Measurements from ENCODE around the gene SRPK2. TPM values are rescaled to one million over a fixed set of nuclear protein-coding genes. Genes with fewer than 3 reads are reported as not detected.

SRPK2 gene
- total RNA-seq, 1 donor from 2014 or later = 70.5 TPM

DNA sequence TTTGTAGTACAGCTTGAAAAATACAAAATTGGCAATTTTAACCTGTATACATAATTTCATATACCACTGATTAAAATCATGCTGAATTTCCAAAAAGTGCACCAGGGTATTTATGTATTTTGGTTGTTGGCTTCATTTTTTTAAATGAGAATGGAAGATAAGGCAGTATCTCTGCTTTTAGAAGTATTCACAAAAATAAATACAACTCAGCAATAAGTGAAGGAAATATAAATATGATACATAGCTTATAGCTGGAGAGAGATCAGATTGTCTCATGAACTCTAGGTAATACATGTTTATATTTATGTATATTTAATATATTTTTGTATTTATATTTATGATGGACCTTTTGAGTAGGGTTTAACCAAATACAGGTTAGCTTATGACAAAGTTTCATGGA lies 293.8 kb downstream of the SRPK2 start:
- TF ChIP-seq, protein P1, sequence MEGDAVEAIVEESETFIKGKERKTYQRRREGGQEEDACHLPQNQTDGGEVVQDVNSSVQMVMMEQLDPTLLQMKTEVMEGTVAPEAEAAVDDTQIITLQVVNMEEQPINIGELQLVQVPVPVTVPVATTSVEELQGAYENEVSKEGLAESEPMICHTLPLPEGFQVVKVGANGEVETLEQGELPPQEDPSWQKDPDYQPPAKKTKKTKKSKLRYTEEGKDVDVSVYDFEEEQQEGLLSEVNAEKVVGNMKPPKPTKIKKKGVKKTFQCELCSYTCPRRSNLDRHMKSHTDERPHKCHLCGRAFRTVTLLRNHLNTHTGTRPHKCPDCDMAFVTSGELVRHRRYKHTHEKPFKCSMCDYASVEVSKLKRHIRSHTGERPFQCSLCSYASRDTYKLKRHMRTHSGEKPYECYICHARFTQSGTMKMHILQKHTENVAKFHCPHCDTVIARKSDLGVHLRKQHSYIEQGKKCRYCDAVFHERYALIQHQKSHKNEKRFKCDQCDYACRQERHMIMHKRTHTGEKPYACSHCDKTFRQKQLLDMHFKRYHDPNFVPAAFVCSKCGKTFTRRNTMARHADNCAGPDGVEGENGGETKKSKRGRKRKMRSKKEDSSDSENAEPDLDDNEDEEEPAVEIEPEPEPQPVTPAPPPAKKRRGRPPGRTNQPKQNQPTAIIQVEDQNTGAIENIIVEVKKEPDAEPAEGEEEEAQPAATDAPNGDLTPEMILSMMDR (IDR thresholded peaks at IDR 0.05; ENCODE audit: unreplicated experiment) = no peak
- Mint-ChIP-seq H3K9me3 (ENCODE audit: unreplicated experiment) (no peaks in the 10 kb centered on the region), H3K27ac (ENCODE audit: unreplicated experiment) (no peak overlapping the region), H3K4me1 (ENCODE audit: unreplicated experiment) (no peaks in the 10 kb centered on the region), H3K4me3 (ENCODE audit: unreplicated experiment) (no peak overlapping the region), H3K36me3 (ENCODE audit: low read depth, unreplicated experiment) (peaks cover 6% of the 10 kb centered on the region), H3K27me3 (ENCODE audit: unreplicated experiment) (no peaks in the 10 kb centered on the region)
- DNase-seq (ENCODE audit: low spot score) = no peak

DNA sequence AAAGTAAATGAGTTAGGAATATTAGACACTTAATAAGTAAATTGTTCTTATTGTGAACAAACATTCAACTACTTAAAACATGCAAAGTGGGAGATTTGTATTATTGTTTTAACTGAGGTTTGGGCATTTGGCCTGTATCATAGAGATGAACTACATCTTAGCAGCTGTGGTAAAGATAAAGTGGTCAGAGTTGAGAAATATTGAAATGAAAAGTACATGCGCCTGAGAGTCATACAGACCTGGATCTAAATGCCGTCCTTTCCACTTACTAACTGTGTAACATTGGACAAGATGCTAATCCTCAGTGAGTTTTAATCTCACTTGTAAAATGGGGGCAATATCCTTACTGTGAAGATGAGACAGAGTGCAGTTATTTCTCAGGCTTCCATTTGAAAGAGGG lies 300.3 kb downstream of the SRPK2 start:
- DNase-seq (ENCODE audit: low spot score) = no peak
- Mint-ChIP-seq H3K4me1 (ENCODE audit: unreplicated experiment) (no peaks in the 10 kb centered on the region), H3K27ac (ENCODE audit: unreplicated experiment) (no peak overlapping the region), H3K9me3 (ENCODE audit: unreplicated experiment) (no peaks in the 10 kb centered on the region), H3K36me3 (ENCODE audit: low read depth, unreplicated experiment) (peaks cover 7% of the 10 kb centered on the region), H3K4me3 (ENCODE audit: unreplicated experiment) (no peak overlapping the region), H3K27me3 (ENCODE audit: unreplicated experiment) (no peaks in the 10 kb centered on the region)
- TF ChIP-seq, protein P1 (IDR thresholded peaks at IDR 0.05; ENCODE audit: unreplicated experiment) = no peak

DNA sequence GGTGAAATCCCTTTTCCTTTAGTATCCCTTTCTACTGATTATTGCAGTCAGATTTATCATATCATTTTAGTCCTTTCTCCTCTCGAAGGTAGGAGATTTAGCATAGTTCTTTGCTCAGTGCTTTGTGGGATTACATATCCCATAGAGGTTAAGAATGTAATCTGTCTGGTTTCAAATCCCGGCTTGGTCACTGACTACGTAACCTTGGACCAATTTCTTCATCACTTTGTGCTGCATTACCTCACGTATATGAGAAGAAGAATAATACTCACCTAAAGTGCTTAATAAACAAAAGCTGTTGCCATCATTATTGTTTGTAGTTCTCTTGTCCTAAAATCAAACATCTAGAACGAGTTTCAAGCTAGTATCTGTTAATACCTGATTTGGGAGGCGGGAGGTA lies 300.7 kb downstream of the SRPK2 start:
- H3K27ac Mint-ChIP-seq (ENCODE audit: unreplicated experiment) = no peak overlapping the region

DNA sequence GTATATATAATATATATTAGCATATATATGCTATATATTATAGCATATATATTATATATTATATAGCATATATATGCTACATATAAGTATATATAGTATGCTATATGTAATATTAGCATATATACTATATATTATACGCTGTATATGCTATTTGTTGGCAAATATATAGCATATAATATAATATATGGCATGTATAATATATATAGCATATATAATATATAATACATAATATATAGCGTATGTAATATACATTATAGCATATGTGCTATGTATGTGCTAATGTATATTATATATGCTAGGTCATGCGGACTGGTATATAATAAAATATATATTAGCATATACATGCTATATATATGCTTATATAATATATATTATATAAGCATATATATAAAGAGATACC lies 301.9 kb downstream of the SRPK2 start:
- TF ChIP-seq, protein P1 (IDR thresholded peaks at IDR 0.05; ENCODE audit: unreplicated experiment) = no peak
- no peak for DNase-seq (ENCODE audit: low spot score)
- peaks cover 5% of the 10 kb centered on the region for H3K36me3 Mint-ChIP-seq (ENCODE audit: low read depth, unreplicated experiment)
- no peak overlapping the region for H3K4me3 Mint-ChIP-seq (ENCODE audit: unreplicated experiment)
- H3K9me3 Mint-ChIP-seq (ENCODE audit: unreplicated experiment) = no peaks in the 10 kb centered on the region
- H3K27me3 Mint-ChIP-seq (ENCODE audit: unreplicated experiment) = no peaks in the 10 kb centered on the region
- H3K27ac Mint-ChIP-seq (ENCODE audit: unreplicated experiment) = no peak overlapping the region
- H3K4me1 Mint-ChIP-seq (ENCODE audit: unreplicated experiment) = no peaks in the 10 kb centered on the region

More for the DNA sequence above, 300.7 kb downstream of the SRPK2 start:
- H3K4me3 Mint-ChIP-seq (ENCODE audit: unreplicated experiment) = no peak overlapping the region
- no peaks in the 10 kb centered on the region for H3K4me1 Mint-ChIP-seq (ENCODE audit: unreplicated experiment)
- TF ChIP-seq, protein P1 (IDR thresholded peaks at IDR 0.05; ENCODE audit: unreplicated experiment) = no peak
- peaks cover 8% of the 10 kb centered on the region for H3K36me3 Mint-ChIP-seq (ENCODE audit: low read depth, unreplicated experiment)
- no peaks in the 10 kb centered on the region for H3K27me3 Mint-ChIP-seq (ENCODE audit: unreplicated experiment)
- no peak for DNase-seq (ENCODE audit: low spot score)
- H3K9me3 Mint-ChIP-seq (ENCODE audit: unreplicated experiment) = no peaks in the 10 kb centered on the region

DNA sequence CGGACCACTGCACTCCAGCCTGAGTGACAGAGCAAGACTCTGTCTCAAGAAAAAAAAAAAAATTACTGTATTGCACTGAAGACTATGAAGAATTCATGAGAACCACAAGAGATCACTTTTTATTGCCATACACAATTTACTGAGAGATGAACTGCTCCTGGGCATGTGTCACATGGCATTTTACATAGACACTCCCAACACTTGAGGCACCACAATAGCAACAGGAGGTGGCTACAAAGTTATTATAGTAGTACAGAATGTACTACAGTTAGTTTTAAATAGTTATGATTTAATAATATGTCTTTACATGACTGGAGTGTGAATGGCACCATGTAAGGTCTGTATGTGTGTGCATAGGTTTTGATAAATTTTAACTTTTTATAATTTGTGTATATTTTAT lies 304.1 kb downstream of the SRPK2 start:
- TF ChIP-seq, protein P1 (IDR thresholded peaks at IDR 0.05; ENCODE audit: unreplicated experiment) = no peak
- H3K27me3 Mint-ChIP-seq (ENCODE audit: unreplicated experiment) = no peaks in the 10 kb centered on the region
- H3K9me3 Mint-ChIP-seq (ENCODE audit: unreplicated experiment) = no peaks in the 10 kb centered on the region
- no peaks in the 10 kb centered on the region for H3K4me1 Mint-ChIP-seq (ENCODE audit: unreplicated experiment)
- H3K4me3 Mint-ChIP-seq (ENCODE audit: unreplicated experiment) = no peak overlapping the region
- H3K27ac Mint-ChIP-seq (ENCODE audit: unreplicated experiment) = no peak overlapping the region
- DNase-seq (ENCODE audit: low spot score) = no peak
- H3K36me3 Mint-ChIP-seq (ENCODE audit: low read depth, unreplicated experiment) = peaks cover 10% of the 10 kb centered on the region

Data from endothelial cell (in vitro differentiated cells).